WTC11 (cell line): Measurements from ENCODE around the gene KCNMA1. TPM values are rescaled to one million over a fixed set of nuclear protein-coding genes. Genes with fewer than 3 reads are reported as not detected.

ENCODE experiments used
- ATAC-seq: fragments of 200-7000 bp; cut with Tn5 transposase; 2 replicates; pipeline ENCODE4 v1.10.0; 2021; ENCODE audit warnings: mild to moderate bottlenecking, moderate library complexity
- CTCF ChIA-PET: fragments of 300-600 bp; sonication (Branson Sonifier 250); formaldehyde crosslinking; loops from one replicate; lab custom pipeline; 2021; ENCODE audit warnings: antibody characterized with exemption; lab: Charles Lee
- POLR2A ChIA-PET: fragments of 350-600 bp; sonication (Branson Sonifier 250); formaldehyde crosslinking; loops from one replicate; lab custom pipeline; 2021; ENCODE audit warnings: antibody characterized with exemption; lab: Charles Lee
- DNase-seq: peaks from one replicate; pipeline ENCODE4 v3.0.0; 2021; ENCODE audit warnings: low spot score
- H3K27ac Mint-ChIP-seq: 2 replicates; pipeline ENCODE4 v1.8.0; 2021; ENCODE audit warnings: mixed read lengths
- H3K27me3 Mint-ChIP-seq: 2 replicates; pipeline ENCODE4 v1.8.0; 2021; ENCODE audit warnings: low read depth, mild to moderate bottlenecking, moderate library complexity, mixed read lengths
- H3K36me3 Mint-ChIP-seq: 2 replicates; pipeline ENCODE4 v1.8.0; 2021; ENCODE audit warnings: mixed read lengths
- H3K4me1 Mint-ChIP-seq: 2 replicates; pipeline ENCODE4 v1.8.0; 2022; ENCODE audit warnings: mixed read lengths
- H3K4me3 Mint-ChIP-seq: 2 replicates; pipeline ENCODE4 v1.8.0; 2021; ENCODE audit warnings: mild to moderate bottlenecking, moderate library complexity, mixed read lengths
- H3K9me3 Mint-ChIP-seq: 2 replicates; pipeline ENCODE4 v1.8.0; 2021; ENCODE audit warnings: mixed read lengths
- CREB1 ChIP-seq: sonication (generic); formaldehyde crosslinking; IDR thresholded peaks from 2 replicates; pipeline ENCODE4 v1.8.0; 2023; ENCODE audit warnings: mild to moderate bottlenecking, missing genetic modification reagents
- CREM ChIP-seq: sonication (generic); formaldehyde crosslinking; IDR thresholded peaks from 2 replicates; pipeline ENCODE4 v1.8.1; 2022; ENCODE audit warnings: mild to moderate bottlenecking, missing genetic modification reagents, moderate library complexity
- ESRRA ChIP-seq: sonication (generic); formaldehyde crosslinking; IDR thresholded peaks from 2 replicates; pipeline ENCODE4 v1.8.1; 2022; ENCODE audit warnings: mild to moderate bottlenecking, missing genetic modification reagents, borderline replicate concordance
- HMGA2 ChIP-seq: fragments of 250-450 bp; sonication (Bioruptor Pico); IDR thresholded peaks from 2 replicates; pipeline ENCODE4 v1.4.0; 2021; ENCODE audit warnings: mild to moderate bottlenecking, moderate library complexity
- KAT7 ChIP-seq: sonication (generic); formaldehyde crosslinking; IDR thresholded peaks from 2 replicates; pipeline ENCODE4 v1.8.1; 2023; ENCODE audit warnings: missing genetic modification reagents, mild to moderate bottlenecking, borderline replicate concordance
- NR1H2 ChIP-seq: sonication (generic); formaldehyde crosslinking; IDR thresholded peaks from 2 replicates; pipeline ENCODE4 v1.9.0; 2021; ENCODE audit warnings: mild to moderate bottlenecking, moderate library complexity, missing genetic modification reagents
- NR3C1 ChIP-seq: sonication (generic); formaldehyde crosslinking; conservative IDR thresholded peaks from 2 replicates; pipeline ENCODE4 v1.8.1; 2023; ENCODE audit warnings: low read depth, mild to moderate bottlenecking, missing genetic modification reagents
- SMAD4 ChIP-seq: sonication (generic); formaldehyde crosslinking; IDR thresholded peaks from 2 replicates; pipeline ENCODE4 v1.8.0; 2022; ENCODE audit warnings: mild to moderate bottlenecking, missing genetic modification reagents
- SOX15 ChIP-seq: fragments of 250-450 bp; sonication (Bioruptor Pico); IDR thresholded peaks from 2 replicates; pipeline ENCODE4 v1.9.0; 2021; ENCODE audit warnings: mild to moderate bottlenecking
- TEAD4 ChIP-seq: sonication (generic); formaldehyde crosslinking; IDR thresholded peaks from 2 replicates; pipeline ENCODE4 v1.8.0; 2022; ENCODE audit warnings: mild to moderate bottlenecking, missing genetic modification reagents
- TP53 ChIP-seq: sonication (generic); formaldehyde crosslinking; IDR thresholded peaks from 2 replicates; pipeline ENCODE4 v1.8.1; 2023; ENCODE audit warnings: mild to moderate bottlenecking, missing genetic modification reagents
- ZBTB21 ChIP-seq: sonication (generic); formaldehyde crosslinking; IDR thresholded peaks from 2 replicates; pipeline ENCODE4 v1.8.1; 2023; ENCODE audit warnings: mild to moderate bottlenecking, missing genetic modification reagents, borderline replicate concordance
- ZNF138 ChIP-seq: sonication (generic); formaldehyde crosslinking; conservative IDR thresholded peaks from 2 replicates; pipeline ENCODE4 v1.8.1; 2022; ENCODE audit warnings: mild to moderate bottlenecking, moderate library complexity, missing genetic modification reagents
- ZNF317 ChIP-seq: sonication (generic); formaldehyde crosslinking; IDR thresholded peaks from 2 replicates; pipeline ENCODE4 v1.8.1; 2023; ENCODE audit warnings: low read depth, mild to moderate bottlenecking, moderate library complexity, missing genetic modification reagents, borderline replicate concordance
- ZNF416 ChIP-seq: fragments of 250-450 bp; sonication (Bioruptor Pico); IDR thresholded peaks from 2 replicates; pipeline ENCODE4 v1.9.0; 2021; ENCODE audit warnings: mild to moderate bottlenecking, inconsistent platforms
- ZNF671 ChIP-seq: fragments of 250-450 bp; sonication (Bioruptor Pico); IDR thresholded peaks from 2 replicates; pipeline ENCODE4 v1.8.0; 2021; ENCODE audit warnings: mild to moderate bottlenecking
- total RNA-seq: library from RNA; stranded (reverse); gene quantifications from 3 replicates; pipeline ENCODE4 v1.2.3, GENCODE V29; 2021
- TF ChIP-seq, protein P1 (sequence below): sonication (generic); formaldehyde crosslinking; IDR thresholded peaks from 2 replicates; pipeline ENCODE4 v1.8.1; 2022; ENCODE audit warnings: mild to moderate bottlenecking, moderate library complexity, missing genetic modification reagents
- TF ChIP-seq, protein P2 (sequence below): fragments of 250-450 bp; sonication (Bioruptor Pico); IDR thresholded peaks from 2 replicates; pipeline ENCODE4 v2.1.2; 2022; ENCODE audit warnings: mild to moderate bottlenecking, moderate library complexity
- TF ChIP-seq, protein P3 (sequence below): sonication (generic); formaldehyde crosslinking; IDR thresholded peaks from 2 replicates; pipeline ENCODE4 v1.8.1; 2022; ENCODE audit warnings: low read depth, missing genetic modification reagents, borderline replicate concordance
- TF ChIP-seq, protein P4 (sequence below): sonication (generic); formaldehyde crosslinking; IDR thresholded peaks from 2 replicates; pipeline ENCODE4 v1.8.1; 2023; ENCODE audit warnings: mild to moderate bottlenecking, missing genetic modification reagents
- TF ChIP-seq, protein P5 (sequence below): fragments of 200-600 bp; IDR thresholded peaks from 2 replicates; pipeline ENCODE4 v1.8.0; 2022; ENCODE audit warnings: antibody characterized with exemption
- TF ChIP-seq, protein P6 (sequence below): fragments of 250-450 bp; sonication (Bioruptor Pico); IDR thresholded peaks from 2 replicates; pipeline ENCODE4 v1.8.0; 2021; ENCODE audit warnings: mild to moderate bottlenecking
- TF ChIP-seq, protein P7 (sequence below): sonication (generic); formaldehyde crosslinking; IDR thresholded peaks from 2 replicates; pipeline ENCODE4 v1.8.0; 2022; ENCODE audit warnings: mild to moderate bottlenecking, missing genetic modification reagents
- TF ChIP-seq, protein P8 (sequence below): sonication (generic); formaldehyde crosslinking; conservative IDR thresholded peaks from 2 replicates; pipeline ENCODE4 v1.8.1; 2022; ENCODE audit warnings: mild to moderate bottlenecking, missing genetic modification reagents
- TF ChIP-seq, protein P9 (sequence below): sonication (generic); formaldehyde crosslinking; IDR thresholded peaks from 2 replicates; pipeline ENCODE4 v1.8.1; 2022; ENCODE audit warnings: missing genetic modification reagents, borderline replicate concordance

The KCNMA1 gene
- total RNA-seq, 1 experiment from 2014 or later: 7.3 TPM

DNA sequence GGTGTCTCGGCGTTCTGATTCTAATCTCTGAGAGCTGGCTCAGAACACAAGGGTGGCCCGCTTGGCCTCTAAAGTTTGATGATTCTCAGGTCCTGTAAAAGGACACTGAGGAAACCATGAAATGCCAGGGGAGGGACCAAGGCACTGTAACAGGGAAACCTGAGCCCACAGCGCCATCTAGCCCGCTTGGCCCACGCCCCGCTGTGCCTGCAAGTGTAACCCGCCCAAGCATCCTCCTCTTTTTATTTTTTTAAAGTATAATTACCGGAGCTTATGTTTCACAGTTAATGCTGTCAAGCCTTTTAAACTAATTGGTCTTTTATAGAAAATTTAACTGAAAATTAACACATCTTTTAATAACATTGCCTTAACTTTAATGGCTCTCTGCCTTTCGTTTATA, 734.7 kb downstream of the KCNMA1 start (continued):
- TF ChIP-seq ZNF317 (CRISPR knock-in tag): no peak
- TF ChIP-seq, protein P1, sequence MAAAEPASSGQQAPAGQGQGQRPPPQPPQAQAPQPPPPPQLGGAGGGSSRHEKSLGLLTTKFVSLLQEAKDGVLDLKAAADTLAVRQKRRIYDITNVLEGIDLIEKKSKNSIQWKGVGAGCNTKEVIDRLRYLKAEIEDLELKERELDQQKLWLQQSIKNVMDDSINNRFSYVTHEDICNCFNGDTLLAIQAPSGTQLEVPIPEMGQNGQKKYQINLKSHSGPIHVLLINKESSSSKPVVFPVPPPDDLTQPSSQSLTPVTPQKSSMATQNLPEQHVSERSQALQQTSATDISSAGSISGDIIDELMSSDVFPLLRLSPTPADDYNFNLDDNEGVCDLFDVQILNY (CRISPR knock-in tag): no peak
- TF ChIP-seq, protein P2, sequence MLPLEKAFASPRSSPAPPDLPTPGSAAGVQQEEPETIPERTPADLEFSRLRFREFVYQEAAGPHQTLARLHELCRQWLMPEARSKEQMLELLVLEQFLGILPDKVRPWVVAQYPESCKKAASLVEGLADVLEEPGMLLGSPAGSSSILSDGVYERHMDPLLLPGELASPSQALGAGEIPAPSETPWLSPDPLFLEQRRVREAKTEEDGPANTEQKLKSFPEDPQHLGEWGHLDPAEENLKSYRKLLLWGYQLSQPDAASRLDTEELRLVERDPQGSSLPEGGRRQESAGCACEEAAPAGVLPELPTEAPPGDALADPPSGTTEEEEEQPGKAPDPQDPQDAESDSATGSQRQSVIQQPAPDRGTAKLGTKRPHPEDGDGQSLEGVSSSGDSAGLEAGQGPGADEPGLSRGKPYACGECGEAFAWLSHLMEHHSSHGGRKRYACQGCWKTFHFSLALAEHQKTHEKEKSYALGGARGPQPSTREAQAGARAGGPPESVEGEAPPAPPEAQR (CRISPR knock-in tag): no peak

DNA sequence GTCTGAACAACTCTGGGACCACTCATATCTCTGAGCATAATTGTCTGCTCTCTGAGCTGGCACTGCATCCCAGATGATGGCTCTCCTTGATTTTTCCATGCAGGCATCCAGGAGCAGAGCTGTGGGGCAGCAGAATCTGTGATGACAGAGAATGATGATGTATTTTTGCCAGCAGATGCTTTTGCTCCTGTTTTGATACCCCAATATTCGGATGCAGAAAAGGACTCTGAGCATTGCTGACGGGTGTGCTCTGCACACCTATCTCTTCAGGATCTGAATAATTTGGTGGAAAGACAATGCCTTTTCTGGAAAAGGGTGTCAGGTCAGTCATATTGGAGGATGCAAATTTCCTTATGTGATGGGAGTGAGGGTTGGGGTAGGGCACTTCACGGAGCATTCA, 735.9 kb downstream of the KCNMA1 start:
- no peak for DNase-seq
- CTCF ChIA-PET: no interaction called here
- no peak overlapping the region for H3K27ac Mint-ChIP-seq

DNA sequence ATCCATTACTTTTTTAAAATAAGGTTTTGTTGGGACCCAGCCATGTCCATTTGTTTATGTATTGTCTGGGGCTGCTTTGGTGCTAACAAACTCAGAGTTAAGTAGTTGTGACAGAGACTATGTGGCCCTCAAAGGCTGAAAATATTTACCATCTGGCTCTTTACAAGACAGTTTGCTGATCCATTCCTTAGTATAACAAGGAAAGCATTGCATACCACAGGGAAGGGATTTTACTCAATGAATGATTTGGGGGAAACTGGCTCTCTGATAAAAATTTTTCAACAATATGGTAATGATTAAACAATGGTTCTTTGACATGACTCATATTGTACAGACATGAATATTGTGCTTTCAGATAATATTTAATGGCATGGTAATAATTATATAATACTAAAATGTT, 738.1 kb downstream of the KCNMA1 start:
- peaks cover 28% of the 10 kb centered on the region for H3K9me3 Mint-ChIP-seq
- H3K4me1 Mint-ChIP-seq: no peaks in the 10 kb centered on the region
- ChIA-PET CTCF (no interaction called here), POLR2A (no interaction called here)
- H3K36me3 Mint-ChIP-seq: peaks cover 22% of the 10 kb centered on the region
- no peak overlapping the region for H3K27ac Mint-ChIP-seq
- peaks cover 3% of the 10 kb centered on the region; the same call in 1 of the 2 replicates for H3K27me3 Mint-ChIP-seq
- ATAC-seq (no peak), DNase-seq (no peak)
- H3K4me3 Mint-ChIP-seq: no peak overlapping the region
- TF ChIP-seq TP53 (CRISPR knock-in tag) (no peak), ZNF671 (no peak), SOX15 (no peak), KAT7 (no peak), SMAD4 (CRISPR knock-in tag) (no peak), ZNF416 (CRISPR knock-in tag) (no peak)
- TF ChIP-seq, protein P3, sequence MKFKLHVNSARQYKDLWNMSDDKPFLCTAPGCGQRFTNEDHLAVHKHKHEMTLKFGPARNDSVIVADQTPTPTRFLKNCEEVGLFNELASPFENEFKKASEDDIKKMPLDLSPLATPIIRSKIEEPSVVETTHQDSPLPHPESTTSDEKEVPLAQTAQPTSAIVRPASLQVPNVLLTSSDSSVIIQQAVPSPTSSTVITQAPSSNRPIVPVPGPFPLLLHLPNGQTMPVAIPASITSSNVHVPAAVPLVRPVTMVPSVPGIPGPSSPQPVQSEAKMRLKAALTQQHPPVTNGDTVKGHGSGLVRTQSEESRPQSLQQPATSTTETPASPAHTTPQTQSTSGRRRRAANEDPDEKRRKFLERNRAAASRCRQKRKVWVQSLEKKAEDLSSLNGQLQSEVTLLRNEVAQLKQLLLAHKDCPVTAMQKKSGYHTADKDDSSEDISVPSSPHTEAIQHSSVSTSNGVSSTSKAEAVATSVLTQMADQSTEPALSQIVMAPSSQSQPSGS (CRISPR knock-in tag): no peak
- TF ChIP-seq, protein P4, sequence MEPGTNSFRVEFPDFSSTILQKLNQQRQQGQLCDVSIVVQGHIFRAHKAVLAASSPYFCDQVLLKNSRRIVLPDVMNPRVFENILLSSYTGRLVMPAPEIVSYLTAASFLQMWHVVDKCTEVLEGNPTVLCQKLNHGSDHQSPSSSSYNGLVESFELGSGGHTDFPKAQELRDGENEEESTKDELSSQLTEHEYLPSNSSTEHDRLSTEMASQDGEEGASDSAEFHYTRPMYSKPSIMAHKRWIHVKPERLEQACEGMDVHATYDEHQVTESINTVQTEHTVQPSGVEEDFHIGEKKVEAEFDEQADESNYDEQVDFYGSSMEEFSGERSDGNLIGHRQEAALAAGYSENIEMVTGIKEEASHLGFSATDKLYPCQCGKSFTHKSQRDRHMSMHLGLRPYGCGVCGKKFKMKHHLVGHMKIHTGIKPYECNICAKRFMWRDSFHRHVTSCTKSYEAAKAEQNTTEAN (CRISPR knock-in tag): no peak
- TF ChIP-seq, protein P5, sequence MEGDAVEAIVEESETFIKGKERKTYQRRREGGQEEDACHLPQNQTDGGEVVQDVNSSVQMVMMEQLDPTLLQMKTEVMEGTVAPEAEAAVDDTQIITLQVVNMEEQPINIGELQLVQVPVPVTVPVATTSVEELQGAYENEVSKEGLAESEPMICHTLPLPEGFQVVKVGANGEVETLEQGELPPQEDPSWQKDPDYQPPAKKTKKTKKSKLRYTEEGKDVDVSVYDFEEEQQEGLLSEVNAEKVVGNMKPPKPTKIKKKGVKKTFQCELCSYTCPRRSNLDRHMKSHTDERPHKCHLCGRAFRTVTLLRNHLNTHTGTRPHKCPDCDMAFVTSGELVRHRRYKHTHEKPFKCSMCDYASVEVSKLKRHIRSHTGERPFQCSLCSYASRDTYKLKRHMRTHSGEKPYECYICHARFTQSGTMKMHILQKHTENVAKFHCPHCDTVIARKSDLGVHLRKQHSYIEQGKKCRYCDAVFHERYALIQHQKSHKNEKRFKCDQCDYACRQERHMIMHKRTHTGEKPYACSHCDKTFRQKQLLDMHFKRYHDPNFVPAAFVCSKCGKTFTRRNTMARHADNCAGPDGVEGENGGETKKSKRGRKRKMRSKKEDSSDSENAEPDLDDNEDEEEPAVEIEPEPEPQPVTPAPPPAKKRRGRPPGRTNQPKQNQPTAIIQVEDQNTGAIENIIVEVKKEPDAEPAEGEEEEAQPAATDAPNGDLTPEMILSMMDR: no peak
- TF ChIP-seq, protein P6, sequence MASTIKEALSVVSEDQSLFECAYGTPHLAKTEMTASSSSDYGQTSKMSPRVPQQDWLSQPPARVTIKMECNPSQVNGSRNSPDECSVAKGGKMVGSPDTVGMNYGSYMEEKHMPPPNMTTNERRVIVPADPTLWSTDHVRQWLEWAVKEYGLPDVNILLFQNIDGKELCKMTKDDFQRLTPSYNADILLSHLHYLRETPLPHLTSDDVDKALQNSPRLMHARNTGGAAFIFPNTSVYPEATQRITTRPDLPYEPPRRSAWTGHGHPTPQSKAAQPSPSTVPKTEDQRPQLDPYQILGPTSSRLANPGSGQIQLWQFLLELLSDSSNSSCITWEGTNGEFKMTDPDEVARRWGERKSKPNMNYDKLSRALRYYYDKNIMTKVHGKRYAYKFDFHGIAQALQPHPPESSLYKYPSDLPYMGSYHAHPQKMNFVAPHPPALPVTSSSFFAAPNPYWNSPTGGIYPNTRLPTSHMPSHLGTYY (CRISPR knock-in tag): no peak
- TF ChIP-seq, protein P7, sequence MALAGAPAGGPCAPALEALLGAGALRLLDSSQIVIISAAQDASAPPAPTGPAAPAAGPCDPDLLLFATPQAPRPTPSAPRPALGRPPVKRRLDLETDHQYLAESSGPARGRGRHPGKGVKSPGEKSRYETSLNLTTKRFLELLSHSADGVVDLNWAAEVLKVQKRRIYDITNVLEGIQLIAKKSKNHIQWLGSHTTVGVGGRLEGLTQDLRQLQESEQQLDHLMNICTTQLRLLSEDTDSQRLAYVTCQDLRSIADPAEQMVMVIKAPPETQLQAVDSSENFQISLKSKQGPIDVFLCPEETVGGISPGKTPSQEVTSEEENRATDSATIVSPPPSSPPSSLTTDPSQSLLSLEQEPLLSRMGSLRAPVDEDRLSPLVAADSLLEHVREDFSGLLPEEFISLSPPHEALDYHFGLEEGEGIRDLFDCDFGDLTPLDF (CRISPR knock-in tag): no peak

More for the DNA sequence above, 735.9 kb downstream of the KCNMA1 start:
- POLR2A ChIA-PET: no interaction called here
- Mint-ChIP-seq H3K4me1 (no peaks in the 10 kb centered on the region), H3K27me3 (no peaks in the 10 kb centered on the region), H3K4me3 (no peak overlapping the region)
- TF ChIP-seq ZNF416 (CRISPR knock-in tag): no peak
- TF ChIP-seq CREM (CRISPR knock-in tag): no peak
- no peak for TF ChIP-seq NR1H2 (CRISPR knock-in tag)
- no peak for TF ChIP-seq ZBTB21 (CRISPR knock-in tag)
- no peak for TF ChIP-seq TEAD4 (CRISPR knock-in tag)
- TF ChIP-seq, protein P8, sequence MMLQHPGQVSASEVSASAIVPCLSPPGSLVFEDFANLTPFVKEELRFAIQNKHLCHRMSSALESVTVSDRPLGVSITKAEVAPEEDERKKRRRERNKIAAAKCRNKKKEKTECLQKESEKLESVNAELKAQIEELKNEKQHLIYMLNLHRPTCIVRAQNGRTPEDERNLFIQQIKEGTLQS (CRISPR knock-in tag): no peak
- no peak for TF ChIP-seq HMGA2 (CRISPR knock-in tag)
- TF ChIP-seq ZNF138: no peak
- TF ChIP-seq NR3C1 (CRISPR knock-in tag): no peak
- TF ChIP-seq, protein P4 (CRISPR knock-in tag): no peak
- TF ChIP-seq CREB1 (CRISPR knock-in tag): no peak
- TF ChIP-seq ESRRA: no peak
- TF ChIP-seq, protein P9, sequence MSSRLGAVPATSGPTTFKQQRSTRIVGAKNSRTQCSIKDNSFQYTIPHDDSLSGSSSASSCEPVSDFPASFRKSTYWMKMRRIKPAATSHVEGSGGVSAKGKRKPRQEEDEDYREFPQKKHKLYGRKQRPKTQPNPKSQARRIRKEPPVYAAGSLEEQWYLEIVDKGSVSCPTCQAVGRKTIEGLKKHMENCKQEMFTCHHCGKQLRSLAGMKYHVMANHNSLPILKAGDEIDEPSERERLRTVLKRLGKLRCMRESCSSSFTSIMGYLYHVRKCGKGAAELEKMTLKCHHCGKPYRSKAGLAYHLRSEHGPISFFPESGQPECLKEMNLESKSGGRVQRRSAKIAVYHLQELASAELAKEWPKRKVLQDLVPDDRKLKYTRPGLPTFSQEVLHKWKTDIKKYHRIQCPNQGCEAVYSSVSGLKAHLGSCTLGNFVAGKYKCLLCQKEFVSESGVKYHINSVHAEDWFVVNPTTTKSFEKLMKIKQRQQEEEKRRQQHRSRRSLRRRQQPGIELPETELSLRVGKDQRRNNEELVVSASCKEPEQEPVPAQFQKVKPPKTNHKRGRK (CRISPR knock-in tag): no peak
- TF ChIP-seq, all 79 proteins: peak for 0
- peaks cover 4% of the 10 kb centered on the region for H3K36me3 Mint-ChIP-seq
- peaks cover 9% of the 10 kb centered on the region for H3K9me3 Mint-ChIP-seq
- ATAC-seq: no peak
